Activated gamma-delta T cell treated with Interleukin-2 at 50 U/mL for 16 hours (primary cell): ENCODE data around the gene RPRM.
"Not testable (repeated sequence)": the region's sequence is repeated elsewhere in the genome, so short reads cannot be mapped to it uniquely, and the experiment has no call there.

Experiments used
- DNase-seq: peaks from one replicate; pipeline ENCODE4 v3.0.0-alpha.2; 2020

Gene RPRM

DNA sequence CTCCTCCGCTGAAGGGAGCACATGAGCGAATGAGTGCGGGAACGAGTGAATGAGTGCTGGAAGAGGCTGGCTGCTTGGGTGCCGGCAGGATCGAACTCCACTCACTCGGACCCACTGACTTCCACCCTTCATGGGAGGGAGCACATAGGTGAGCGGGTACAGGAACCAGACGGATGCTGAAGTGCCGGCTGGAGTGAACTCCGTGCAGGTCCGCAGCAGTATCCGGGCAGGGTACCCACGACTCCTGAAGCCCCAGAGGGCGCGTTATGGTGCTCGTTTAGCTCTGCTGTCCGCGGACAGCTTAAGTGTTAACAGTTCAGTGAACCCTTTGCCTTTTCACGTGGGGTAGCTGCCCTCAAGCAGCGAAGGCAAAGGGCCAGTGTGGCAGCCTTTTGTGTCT lies 23.2 kb downstream of the RPRM start:
- no peak for DNase-seq

DNA sequence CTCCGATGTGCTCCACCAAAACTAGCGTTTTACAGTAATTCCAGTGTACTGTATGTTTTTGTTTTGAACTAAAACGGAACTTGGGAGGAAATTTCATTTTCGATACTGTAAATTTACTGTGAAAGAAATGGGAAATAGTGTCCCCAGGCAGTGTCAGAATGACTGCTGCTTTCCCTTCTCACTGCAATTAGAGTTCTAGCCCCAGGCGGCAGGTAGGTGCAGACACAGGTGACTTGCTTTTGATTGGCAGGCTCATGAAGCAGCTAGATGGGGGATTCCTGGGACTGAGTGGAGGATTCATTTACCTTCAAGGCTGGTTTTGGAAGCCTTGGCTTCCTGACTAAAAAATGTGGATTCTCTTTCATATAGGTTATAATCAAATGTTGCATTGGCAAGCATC lies 27.0 kb downstream of the RPRM start:
- DNase-seq: no peak

DNA sequence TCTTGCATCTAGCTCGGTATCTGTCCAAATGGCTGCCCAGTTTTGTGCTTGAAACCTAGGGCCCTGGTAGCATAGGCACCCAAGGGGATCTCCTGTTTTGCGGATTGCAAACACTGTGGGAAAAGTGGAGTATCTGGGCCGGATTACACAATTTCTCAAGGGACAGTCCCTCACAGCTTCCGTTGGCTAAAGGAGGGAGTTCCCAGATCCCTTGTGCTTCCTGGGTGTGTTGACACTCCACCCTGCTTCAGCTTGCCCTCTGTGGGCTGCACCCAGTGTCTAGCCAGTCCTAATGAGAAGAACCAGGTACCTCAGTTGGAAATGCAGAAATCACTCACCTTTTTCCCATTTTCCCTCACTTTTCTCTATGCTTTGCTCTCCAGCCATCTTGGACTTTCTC lies 35.5 kb downstream of the RPRM start:
- no peak for DNase-seq

DNA sequence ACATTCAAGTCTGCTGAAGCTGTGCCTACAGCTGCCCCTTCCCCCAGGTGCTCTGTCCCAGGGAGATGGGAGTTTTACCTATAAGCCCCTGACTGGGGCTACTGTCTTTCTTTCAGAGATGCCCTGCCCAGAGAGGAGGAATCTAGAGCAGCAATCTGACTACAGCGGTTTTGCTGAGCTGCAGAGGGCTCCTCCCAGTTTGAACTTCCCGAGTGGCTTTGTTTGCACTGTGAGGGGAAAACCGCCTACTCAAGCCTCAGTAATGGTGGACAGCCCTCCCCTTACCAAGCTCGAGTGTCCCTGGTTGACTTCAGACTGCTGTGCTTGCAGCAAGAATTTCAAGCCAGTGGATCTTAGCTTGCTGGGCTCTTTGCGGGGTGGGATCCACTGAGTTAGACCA lies 35.9 kb downstream of the RPRM start:
- not testable (repeated sequence) for DNase-seq

DNA sequence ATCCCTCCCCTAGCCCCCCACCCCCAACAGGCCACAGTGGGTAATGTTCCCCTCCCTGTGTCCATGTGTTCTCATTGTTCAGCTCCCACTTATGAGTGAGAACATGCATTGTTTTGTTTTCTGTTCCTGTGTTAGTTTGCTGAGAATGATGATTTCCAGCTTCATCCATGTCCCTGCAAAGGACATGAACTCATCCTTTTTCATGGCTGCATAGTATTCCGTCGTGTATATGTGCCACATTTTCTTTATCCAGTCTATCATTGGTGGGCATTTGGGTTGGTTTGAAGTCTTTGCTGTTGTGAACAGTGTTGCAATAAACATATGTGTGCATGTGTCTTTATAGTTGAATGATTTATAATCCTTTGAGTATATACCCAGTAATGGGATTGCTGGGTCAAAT lies 38.5 kb downstream of the RPRM start:
- DNase-seq: not testable (repeated sequence)

DNA sequence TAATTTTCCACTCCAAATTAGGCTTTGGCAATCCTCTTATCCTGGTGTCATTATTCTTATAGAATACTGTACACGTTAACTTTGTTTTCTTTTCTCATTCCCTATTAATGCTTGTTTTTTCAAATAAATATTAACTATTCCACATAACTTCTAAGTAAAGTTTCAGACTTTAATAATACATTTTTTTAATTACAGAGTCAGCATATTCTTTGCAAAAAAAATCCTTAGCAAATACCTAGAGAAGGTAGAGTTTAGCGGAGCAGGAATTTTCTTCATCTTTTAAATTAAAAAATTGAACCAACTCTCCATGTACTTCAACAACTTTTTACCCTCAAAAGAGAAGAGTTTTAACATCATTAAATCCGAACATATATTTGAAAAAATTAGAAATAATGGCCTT lies 45.2 kb downstream of the RPRM start:
- no peak for DNase-seq

DNA sequence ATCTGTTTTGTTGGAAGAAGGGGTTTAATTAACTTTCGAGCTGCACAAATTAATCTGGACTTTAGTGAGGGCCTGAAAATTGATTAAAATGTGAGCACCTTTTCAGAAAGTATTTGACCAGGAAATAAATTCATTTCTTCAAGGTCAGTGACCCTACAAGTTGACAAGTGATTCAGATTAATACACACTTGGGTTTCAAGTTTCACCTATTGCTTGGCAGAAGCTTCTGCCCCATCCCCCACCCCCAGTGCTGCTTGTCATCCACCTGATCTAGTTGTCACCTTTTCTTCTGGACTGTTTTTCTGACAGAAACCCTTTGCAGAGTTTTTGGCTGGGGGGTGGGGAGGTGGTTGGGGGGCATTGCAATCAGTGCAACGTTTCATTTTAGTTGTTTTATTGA lies 46.2 kb downstream of the RPRM start:
- no peak for DNase-seq

DNA sequence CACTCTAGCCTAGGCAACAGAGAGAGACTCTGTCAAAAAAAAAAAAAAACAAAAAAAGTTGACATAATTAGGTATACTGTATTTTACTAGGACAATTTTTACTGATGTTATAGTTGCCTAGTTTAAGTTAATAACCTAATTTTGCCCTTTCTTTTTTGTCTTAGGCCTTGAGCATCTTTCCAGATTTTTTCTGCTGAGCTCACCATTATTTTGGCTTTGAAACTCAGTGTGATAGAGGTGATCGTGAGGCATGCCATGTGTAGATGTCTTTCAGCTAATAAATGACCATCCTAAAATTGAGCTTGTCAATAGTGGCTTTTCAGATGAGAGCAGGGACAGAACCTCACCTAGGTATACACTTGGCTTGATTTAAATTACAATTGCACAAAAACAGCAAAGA lies 47.4 kb downstream of the RPRM start:
- DNase-seq: no peak
